Dermis blood vessel endothelial cell (primary cell): ENCODE measurements around the gene MYL4. TPM values are rescaled to one million over a fixed set of nuclear protein-coding genes. Genes with fewer than 3 reads are reported as not detected.
"Not testable (repeated sequence)": the region's sequence is repeated elsewhere in the genome, so short reads cannot be mapped to it uniquely, and the experiment has no call there.

Experiments
- DNase-seq: peaks from one replicate; pipeline ENCODE4 v3.0.0; 2010
- total RNA-seq: library from RNA; depleted of rRNA; stranded (reverse); fragments of >200 nt; gene quantifications from 2 replicates; pipeline ENCODE4 v1.2.3, GENCODE V29; 2014

Gene MYL4
- 0.60 and 1.5 TPM in 2 replicates for total RNA-seq

DNA sequence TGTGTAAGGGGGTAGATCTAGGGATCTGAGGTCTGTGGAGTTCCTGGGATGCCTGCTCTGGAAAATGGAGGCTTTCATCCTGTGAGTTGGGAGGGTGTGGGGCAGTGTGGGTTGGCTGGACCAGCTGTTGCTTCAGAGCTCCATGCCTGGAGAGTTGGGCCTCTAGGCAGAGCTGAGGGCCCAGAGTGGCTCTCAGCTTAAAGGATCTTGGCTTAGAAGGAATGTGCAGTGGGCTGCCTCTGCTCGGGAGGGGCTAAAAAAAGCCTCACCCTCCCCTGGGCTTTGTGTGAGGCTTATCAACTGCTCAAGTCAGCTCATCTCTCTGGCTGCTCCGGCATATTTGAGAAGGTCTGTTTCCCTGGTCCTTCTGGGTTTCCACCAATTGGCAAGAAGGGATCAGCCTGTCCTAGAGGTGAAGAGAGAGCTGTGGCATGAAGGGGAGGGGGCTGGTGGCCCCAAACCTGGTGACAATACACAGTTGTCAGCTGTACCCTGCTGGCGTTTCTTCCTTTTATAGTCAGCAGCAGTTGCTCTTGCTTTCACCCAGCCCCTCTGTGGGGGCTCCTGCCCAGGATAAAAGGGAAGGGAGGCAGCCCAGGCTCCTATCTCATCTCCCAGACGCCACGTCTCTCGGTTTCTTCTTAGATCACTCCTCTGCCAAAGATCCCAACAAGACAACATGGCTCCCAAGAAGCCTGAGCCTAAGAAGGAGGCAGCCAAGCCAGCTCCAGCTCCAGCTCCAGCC, at the start of gene MYL4:
TSS of gene MYL4 (plus strand) at position 605 of the 745 bp plus-strand sequence. CDS start at position 680, 75 bp downstream.
- DNase-seq = no peak

DNA sequence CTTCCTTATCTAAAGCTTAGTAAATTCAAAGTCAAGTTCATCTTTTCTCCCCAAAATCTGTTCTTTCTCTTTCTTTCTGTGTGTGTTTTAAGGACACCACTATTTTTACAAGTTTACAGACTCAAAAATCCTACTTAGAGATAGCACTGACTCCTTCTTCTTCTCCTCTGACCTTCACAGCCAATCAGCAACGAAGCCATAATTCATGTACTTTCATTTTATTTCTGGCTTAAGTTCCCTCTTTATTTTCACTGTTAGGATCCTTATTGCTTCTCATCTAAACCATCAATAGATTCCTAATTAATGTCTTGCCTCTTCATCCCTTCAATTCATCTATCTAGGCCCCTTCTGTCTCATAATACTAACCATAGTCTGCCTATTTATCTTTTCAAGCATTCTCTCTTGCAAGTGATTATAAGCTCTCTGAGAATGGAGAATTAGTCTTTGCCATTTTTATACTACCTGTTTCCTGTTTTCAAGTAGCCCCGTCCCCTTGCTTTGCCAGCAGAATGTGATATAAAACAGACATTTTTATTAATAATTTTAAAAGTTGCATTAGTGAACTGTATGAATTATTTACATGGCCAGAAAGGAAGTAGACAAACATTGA, 47.0 kb upstream of the MYL4 start:
- DNase-seq = no peak

DNA sequence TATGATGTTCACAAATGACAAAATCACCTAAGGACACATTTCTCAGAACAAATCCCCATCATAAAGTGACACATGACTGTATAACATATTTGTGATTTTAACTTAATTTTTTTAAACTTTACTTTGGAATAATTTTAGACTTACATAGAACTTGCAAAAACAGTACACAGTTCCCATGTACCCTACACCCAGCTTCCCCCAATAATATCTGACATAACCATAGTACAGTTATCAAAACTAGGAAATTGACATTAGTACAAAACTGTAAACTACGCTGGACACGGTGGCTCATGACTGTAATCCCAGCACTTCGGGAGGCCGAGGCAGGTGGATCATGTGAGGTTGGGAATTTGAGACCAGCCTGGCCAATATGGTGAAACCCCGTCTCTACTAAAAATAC, 44.9 kb upstream of the MYL4 start:
- DNase-seq = no peak

- no peak for DNase-seq
These were observed 44.0 kb upstream of the MYL4 start for GRCh38 chr17:47165137-47165536.

GRCh38 chr17:47166854-47167253, 42.3 kb upstream of the MYL4 start:
- not testable (repeated sequence) for DNase-seq

DNA sequence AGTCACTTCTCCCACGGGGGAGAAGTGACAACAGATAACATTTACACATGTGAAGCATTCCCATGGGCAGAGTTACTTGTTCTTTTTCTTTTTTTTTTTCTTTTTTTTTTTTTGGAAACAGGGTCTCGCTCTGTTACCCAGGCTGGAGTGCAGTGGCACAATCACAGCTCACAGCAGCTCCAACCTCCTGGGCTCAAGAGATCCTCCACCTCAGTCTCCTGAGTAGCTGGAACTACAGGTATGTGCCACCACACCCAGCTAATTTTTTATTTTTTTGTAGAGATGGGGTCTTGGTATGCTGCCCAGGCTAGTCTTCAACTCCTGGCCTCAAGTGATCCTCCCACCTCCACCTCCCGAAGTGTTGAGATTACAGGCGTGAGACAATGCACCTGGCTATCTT, 40.3 kb upstream of the MYL4 start:
- not testable (repeated sequence) for DNase-seq

DNA sequence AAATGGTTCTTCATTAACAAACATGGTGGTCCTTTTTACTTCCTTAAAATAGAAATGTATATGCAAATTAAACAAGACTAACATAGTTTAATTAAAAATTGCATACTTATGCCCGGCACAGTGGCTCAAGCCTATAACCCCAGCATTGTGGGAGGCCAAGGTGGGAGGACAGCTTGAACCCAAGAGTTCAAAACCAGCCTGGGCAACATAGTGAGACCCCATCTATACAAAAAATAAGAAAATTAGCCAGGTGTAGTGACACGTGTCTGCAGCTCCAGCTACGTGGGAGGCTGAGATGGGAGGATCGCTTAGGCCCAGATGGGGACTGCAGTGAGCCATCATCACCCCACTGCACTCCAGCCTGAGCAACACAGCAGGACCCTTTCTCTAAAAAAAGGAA, 38.4 kb upstream of the MYL4 start:
- no peak for DNase-seq

GRCh38 chr17:47172696-47173565, 36.2 kb upstream of the MYL4 start:
- no peak for DNase-seq

GRCh38 chr17:47174823-47175222, 34.3 kb upstream of the MYL4 start:
- not testable (repeated sequence) for DNase-seq

- DNase-seq = no peak
These were observed 32.7 kb upstream of the MYL4 start for GRCh38 chr17:47176389-47176826.

- no peak for DNase-seq
These were observed 31.9 kb upstream of the MYL4 start for GRCh38 chr17:47177261-47177660.

GRCh38 chr17:47179141-47179540, 30.0 kb upstream of the MYL4 start:
- no peak for DNase-seq

GRCh38 chr17:47180337-47180736, 28.8 kb upstream of the MYL4 start:
- DNase-seq = peak; percentile 58

DNA sequence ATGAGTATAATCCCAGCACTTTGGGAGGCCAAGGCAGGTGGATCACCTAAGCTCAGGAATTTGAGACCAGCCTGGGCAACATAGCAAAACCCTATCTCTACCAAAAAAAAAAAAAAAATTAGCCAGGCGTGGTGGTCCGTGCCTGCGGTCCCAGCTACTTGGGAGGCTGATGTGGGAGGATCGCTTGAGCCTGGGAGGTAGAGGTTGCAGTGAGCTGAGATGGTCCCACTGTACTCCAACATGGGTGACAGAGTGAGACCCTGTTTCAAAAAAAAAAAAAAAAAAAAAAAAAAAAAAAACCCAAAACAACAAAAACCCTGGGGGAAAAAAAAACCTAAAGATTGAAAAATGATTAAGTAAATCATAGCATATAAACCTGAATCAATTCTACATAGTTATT, 28.2 kb upstream of the MYL4 start:
- not testable (repeated sequence) for DNase-seq

DNA sequence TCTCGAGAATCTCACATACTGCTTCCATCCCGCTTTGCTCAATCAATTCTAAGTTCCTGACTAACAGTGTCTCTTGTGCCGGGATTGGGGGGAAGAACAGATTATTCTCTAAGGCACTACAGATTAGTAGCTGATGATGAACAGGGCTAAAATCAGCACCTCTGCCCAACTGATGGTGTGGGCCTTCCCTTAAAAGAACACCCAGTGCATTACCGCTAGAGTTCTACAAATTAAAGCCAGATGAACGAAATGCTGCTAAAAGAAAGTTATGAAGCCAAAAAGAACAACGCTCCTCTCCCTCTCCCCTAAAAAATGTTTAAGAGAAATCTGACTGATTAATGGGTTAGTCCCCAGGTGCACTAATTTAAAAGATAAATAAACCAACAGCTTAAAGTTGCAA, 24.5 kb upstream of the MYL4 start:
- no peak for DNase-seq

- DNase-seq = peak; percentile 64
These were observed 20.8 kb upstream of the MYL4 start for GRCh38 chr17:47188271-47188875.

DNA sequence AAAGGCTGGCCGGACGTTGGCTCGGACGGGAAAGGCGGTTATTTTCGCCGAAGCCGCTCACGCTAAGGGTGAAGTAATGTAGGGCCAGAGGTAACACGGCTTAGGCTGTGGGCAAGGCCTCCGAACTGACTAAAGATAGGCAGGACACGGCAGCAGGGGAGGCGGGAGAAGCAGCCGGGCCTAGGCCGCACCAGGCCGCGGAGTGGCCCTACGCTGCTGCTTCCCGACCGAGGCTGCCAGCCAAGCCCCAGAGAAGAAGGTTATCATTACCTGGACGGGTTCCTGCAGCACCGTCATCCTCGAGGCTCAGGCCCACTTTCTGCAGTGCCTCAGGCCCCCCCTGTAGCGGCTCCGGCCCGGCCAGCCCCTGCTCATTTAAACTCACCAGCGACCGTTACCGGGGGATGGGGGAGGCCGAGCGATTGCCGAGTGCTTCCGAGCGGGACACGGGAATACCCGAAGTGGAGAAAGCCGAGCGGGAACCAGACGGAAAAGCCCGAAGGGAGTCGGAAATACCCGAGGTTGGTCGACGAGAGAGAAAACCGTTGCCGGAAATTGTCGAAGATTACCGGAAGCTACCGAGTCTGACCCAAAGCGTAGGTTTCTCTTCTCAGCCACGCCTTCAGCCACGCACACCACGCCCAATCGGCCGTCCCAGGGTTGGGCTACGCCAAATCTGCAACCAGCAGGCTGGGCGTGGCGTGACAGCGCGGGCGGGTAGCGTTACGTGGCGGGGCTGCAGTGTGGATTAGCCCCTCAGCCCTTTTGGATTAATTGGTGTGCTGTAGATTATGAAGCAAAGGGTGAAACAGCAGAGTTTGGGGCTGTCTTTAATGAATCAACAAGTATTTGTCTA, 20.0 kb upstream of the MYL4 start, which contains the start of gene CDC27:
TSS of gene CDC27 (minus strand) at position 420 of the 856 bp plus-strand sequence. CDS start at position 297, 123 bp downstream.
- peak; percentile 99 for DNase-seq

DNA sequence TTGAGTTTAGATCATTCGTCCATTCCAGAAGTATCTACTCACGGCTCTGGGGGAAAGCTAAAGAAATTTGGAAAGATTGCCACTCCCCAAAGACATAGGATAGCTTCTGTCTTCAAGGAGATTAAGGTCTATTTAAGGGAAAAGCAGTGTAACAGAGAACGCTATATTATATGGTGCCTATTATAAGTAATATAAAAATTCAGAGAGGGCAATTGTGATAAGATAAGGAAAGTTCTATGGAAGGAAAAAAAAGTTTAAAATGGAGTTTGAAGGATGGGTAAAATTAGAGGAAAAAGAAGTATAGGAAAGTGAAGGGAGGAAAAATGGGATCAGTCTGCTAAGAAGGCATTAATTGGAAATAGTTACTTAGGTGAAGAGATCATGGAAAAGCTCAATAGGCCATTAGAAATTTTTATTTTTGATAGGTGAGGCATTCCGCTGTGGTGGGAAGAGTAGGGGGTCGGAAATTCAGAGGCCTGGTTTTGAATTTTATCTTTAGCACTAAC, 19.4 kb upstream of the MYL4 start:
- DNase-seq = no peak

- no peak for DNase-seq
These were observed 18.9 kb upstream of the MYL4 start for GRCh38 chr17:47190243-47190642.

DNA sequence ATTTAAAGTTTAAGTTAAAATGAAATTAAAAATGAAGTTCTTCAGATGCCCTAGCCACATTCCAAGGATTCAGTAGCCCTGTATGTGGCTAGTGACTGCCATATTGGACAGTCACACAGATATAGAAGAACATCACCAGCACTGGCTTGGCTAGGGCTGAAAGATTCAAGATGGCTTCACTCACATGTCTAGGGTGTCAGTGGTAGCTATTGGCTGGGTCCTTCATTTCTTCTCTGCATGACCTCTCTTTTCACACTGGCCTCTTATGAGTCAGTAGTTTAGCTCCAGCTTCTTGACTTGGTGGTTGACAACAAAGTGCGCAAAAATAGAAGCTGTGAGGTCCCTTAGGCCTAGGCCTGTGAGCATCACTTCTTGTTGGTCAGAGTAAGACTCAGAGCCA, 18.4 kb upstream of the MYL4 start:
- DNase-seq = no peak

GRCh38 chr17:47192554-47192953, 16.6 kb upstream of the MYL4 start:
- DNase-seq = no peak
